Left lung (tissue), 10 donors: Measurements from ENCODE around the gene LDLR. TPM values are rescaled to one million over a fixed set of nuclear protein-coding genes. Genes with fewer than 3 reads are reported as not detected.
A peak's percentile ranks its signal among the peaks of the same experiment; 100 is the strongest.
"Not testable (repeated sequence)": the region's sequence is repeated elsewhere in the genome, so short reads cannot be mapped to it uniquely, and the experiment has no call there.

Source experiments
- ATAC-seq: fragments of 200-7000 bp; cut with Tn5 transposase; one replicate; pipeline ENCODE4 v1.9.1; 2020; ENCODE audit warnings: moderate library complexity
- DNase-seq, 4 donors: peaks; one replicate each; pipeline ENCODE4 v3.0.0-alpha.2; 2013 to 2020
- H3K27ac ChIP-seq, 2 donors: fragments of 200-600 bp; sonication (generic) in 1 of 2; one replicate each; pipeline versions ENCODE4 v1.5.0 to v1.8.0; 2020 to 2021
- H3K27me3 ChIP-seq, 2 donors: fragments of 200-600 bp; sonication (generic) in 1 of 2; one replicate each; pipeline versions ENCODE4 v1.5.0 to v1.8.0; 2020 to 2021
- H3K36me3 ChIP-seq, 2 donors: fragments of 200-600 bp; sonication (generic) in 1 of 2; one replicate each; pipeline versions ENCODE4 v1.5.0 to v1.8.0; 2020 to 2021
- H3K4me1 ChIP-seq, 2 donors: fragments of 200-600 bp; one replicate each; pipeline ENCODE4 v1.8.0; 2021
- H3K4me3 ChIP-seq, 2 donors: fragments of 200-600 bp; sonication (generic) in 1 of 2; one replicate each; pipeline versions ENCODE4 v1.5.0 to v1.8.0; 2020 to 2021; ENCODE audit warnings: mild to moderate bottlenecking in 1 of 2
- H3K9me3 ChIP-seq, 2 donors: fragments of 200-600 bp; sonication (generic) in 1 of 2; one replicate each; pipeline versions ENCODE4 v1.5.0 to v1.8.0; 2020 to 2021
- intact Hi-C, 2 donors: fragments of 100-400 bp; cut with DNase I; formaldehyde crosslinking; loops; one replicate each; pipeline versions ENCODE4 v1.11.2 to v1.14.2; 2022
- polyA plus RNA-seq, 6 donors: library from polyadenylated mRNA; unstranded; fragments of 120-200 nt; gene quantifications; one replicate each; pipeline ENCODE4 v1.2.1, GENCODE V29; 2013; ENCODE audit not compliant: insufficient read length in 6 of 6
- total RNA-seq, 2 donors: library from RNA; stranded (reverse); fragmentation: NEBNext Ultra II Directional; extraction: Animal tissue kit (Norgen Biotek cat#: 25700); gene quantifications; one replicate each; pipeline ENCODE4 v1.2.1, GENCODE V29; 2021
- TF ChIP-seq, protein P1 (sequence below), 2 donors: fragments of 200-600 bp; sonication (generic) in 1 of 2; IDR thresholded peaks; one replicate each; pipeline versions ENCODE4 v1.5.0 to v1.8.0; 2021; ENCODE audit warnings: antibody characterized with exemption in 2 of 2
- donor health status: DM: no; HTN: yes; CAD: no.
- donor health status: DM: no; HTN: no; CAD: no.

LDLR gene
- total and polyA plus RNA-seq, 8 donors: 10.4 to 310 (median 29.6) TPM

DNA sequence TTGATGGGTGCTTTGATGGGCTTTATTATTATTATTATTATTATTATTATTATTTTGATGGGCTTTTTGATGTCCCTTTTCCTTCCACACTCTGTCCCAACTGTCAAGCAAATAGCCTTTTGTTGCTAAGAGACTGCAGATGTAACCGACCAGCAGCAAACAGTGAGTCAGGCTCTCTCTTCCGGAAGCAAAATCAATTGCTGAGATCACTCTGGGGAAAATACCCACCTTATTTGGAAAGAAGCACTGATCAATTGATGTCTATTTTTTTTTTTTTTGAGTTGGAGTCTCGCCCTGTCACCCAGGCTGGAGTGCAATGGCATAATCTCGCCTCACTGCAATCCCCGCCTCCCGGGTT lies 2.9 kb downstream of the LDLR start:
- Histone ChIP-seq H3K36me3 (peaks cover 0 to 36% of the 10 kb centered on the region in 2 donors), H3K9me3 (no peaks in the 10 kb centered on the region), H3K4me1 (peaks cover 50 to 81% of the 10 kb centered on the region in 2 donors), H3K27me3 (no peaks in the 10 kb centered on the region), H3K4me3 (peak overlapping the region in 1 of 2 donors; percentile 57), H3K27ac (peak overlapping the region; percentile 98 to 99)
- ATAC-seq (no peak), DNase-seq (peak in 1 of 4 donors; percentile 48)
- intact Hi-C loops: no loop called here
- TF ChIP-seq, protein P1, sequence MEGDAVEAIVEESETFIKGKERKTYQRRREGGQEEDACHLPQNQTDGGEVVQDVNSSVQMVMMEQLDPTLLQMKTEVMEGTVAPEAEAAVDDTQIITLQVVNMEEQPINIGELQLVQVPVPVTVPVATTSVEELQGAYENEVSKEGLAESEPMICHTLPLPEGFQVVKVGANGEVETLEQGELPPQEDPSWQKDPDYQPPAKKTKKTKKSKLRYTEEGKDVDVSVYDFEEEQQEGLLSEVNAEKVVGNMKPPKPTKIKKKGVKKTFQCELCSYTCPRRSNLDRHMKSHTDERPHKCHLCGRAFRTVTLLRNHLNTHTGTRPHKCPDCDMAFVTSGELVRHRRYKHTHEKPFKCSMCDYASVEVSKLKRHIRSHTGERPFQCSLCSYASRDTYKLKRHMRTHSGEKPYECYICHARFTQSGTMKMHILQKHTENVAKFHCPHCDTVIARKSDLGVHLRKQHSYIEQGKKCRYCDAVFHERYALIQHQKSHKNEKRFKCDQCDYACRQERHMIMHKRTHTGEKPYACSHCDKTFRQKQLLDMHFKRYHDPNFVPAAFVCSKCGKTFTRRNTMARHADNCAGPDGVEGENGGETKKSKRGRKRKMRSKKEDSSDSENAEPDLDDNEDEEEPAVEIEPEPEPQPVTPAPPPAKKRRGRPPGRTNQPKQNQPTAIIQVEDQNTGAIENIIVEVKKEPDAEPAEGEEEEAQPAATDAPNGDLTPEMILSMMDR (IDR thresholded peaks at IDR 0.05): no peak

DNA sequence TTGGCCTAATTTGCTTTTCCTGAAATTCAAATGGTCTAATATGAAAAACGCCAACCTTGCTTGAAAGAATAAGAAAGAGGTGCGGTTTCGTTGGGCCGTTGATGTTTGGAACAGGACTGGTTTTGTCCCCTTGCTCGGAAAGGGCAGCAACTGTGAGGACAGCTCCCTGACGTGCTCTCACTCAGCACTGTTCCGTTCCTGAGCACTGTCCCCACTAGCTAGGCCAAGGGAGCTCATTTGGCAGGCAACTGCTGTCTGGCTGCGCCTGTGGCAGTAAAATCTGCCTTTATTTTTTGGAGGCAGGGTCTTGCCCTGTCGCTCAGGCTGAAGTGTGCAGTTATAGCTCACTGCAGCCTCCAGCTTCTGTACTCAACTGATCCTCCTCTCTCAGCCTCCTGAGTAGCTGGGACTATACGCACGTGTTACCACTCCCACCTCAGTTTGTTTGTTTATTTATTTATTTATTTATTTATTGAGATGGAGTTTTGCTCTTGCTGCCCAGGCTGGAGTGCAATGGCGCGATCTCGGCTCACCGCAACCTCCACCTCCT lies 4.5 kb downstream of the LDLR start:
- no peak for DNase-seq
- H3K36me3 ChIP-seq: peaks cover 0 to 51% of the 10 kb centered on the region in 2 donors
- TF ChIP-seq, protein P1 (IDR thresholded peaks at IDR 0.05): no peak
- H3K4me1 ChIP-seq: peaks cover 45 to 82% of the 10 kb centered on the region in 2 donors
- peak overlapping the region; percentile 98 to 99 for H3K27ac ChIP-seq
- no peaks in the 10 kb centered on the region for H3K27me3 ChIP-seq
- H3K9me3 ChIP-seq: no peaks in the 10 kb centered on the region
- ATAC-seq: no peak
- H3K4me3 ChIP-seq: peak overlapping the region in 1 of 2 donors; percentile 57
- intact Hi-C loops: no loop called here

DNA sequence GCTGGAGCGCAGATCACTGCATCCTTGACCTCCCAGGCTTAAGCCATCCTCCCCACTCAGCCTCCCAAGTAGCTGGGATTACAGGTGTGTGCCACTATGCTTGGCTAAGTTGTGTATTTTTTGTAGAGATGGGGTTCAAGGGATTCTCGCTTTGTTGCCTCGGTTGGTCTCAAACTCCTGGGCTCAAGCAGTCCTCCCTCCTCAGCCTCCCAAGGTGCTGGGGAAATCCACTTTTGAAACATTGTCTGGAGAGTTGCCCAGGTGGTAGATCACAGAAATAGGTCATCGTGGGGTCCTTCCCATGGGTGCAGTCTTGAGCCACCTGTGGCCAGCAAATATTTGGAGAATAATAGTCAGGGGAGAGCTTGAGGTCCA lies 5.2 kb downstream of the LDLR start:
- Histone ChIP-seq H3K4me1 (peaks cover 45 to 86% of the 10 kb centered on the region in 2 donors), H3K27ac (peak overlapping the region; percentile 98 to 99), H3K27me3 (no peaks in the 10 kb centered on the region), H3K9me3 (no peaks in the 10 kb centered on the region), H3K36me3 (peaks cover 0 to 56% of the 10 kb centered on the region in 2 donors), H3K4me3 (peak overlapping the region in 1 of 2 donors; percentile 57)
- intact Hi-C loops: no loop called here
- TF ChIP-seq, protein P1 (IDR thresholded peaks at IDR 0.05): no peak
- no peak for ATAC-seq
- DNase-seq: no peak

DNA sequence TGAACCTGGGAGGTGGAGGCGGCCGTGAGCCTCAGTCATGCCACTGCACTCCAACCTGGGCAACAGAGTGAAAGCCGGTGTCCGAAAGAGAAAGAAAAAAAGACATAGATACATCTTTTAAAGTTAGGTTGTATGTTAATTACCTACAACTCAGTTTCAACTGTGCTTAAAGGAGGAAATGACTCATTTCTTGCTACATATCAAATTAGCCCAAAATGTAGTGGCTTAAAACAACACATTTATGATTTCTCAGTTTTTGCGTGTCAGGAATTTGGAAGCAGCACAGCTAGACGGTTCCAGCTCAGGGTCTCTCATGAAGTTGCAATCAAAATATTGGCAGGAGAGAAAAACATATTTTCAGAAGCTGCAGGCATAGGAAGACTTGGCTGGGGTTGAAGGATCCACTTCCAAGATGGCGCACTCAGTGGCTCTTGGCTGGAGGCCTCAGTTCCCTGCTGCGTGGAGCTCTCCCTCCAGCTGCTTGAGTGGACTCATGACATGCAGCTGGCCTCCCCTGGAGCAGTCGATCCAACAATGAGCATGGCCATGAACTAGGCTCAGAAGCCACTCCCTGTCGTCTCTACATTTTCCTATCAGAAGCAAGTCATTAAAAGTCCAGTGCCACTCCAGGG lies 7.1 kb downstream of the LDLR start:
- intact Hi-C loops: no loop called here
- Histone ChIP-seq H3K9me3 (no peaks in the 10 kb centered on the region), H3K4me1 (peaks cover 41 to 88% of the 10 kb centered on the region in 2 donors), H3K36me3 (peaks cover 0 to 75% of the 10 kb centered on the region in 2 donors), H3K27ac (peak overlapping the region; percentile 98 to 99), H3K27me3 (no peaks in the 10 kb centered on the region), H3K4me3 (no peak overlapping the region)
- TF ChIP-seq, protein P1 (IDR thresholded peaks at IDR 0.05): no peak
- ATAC-seq (peak; percentile 5), DNase-seq (peak in 3 of 4 donors; percentile 61 to 85 (median 69))

DNA sequence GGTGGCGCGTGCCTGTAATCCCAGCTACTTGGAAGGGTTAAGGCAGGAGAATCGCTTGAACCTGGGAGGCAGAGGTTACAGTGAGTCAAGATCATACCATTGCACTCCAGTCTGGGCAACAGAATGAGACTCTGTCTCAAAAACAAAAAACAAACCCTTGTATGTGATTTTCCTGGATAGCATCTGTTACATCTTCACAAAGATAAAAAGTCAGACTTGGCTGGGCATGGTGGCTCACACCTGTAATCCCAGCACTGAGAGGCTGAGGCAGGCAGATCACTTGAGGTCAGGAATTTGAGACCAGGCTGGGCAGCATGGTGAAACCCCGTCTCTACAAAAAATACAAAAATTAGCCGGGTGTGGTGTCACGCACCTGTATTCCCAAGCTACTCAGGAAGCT lies 8.1 kb downstream of the LDLR start:
- H3K27ac ChIP-seq: peak overlapping the region in 1 of 2 donors; percentile 98
- ATAC-seq, H3K4me3 ChIP-seq, H3K9me3 ChIP-seq, H3K27me3 ChIP-seq, DNase-seq, intact Hi-C loops: not testable (repeated sequence)
- peaks cover 32 to 78% of the 10 kb centered on the region in 2 donors for H3K4me1 ChIP-seq
- H3K36me3 ChIP-seq: peaks cover 0 to 85% of the 10 kb centered on the region in 2 donors
